OCI-LY7 (cell line): Measurements from ENCODE around the gene PPRC1.

ENCODE experiments used
- CTCF ChIP-seq: fragments of 200-600 bp; sonication (generic); conservative IDR thresholded peaks from 2 replicates; pipeline ENCODE4 v1.5.1; 2014; ENCODE audit warnings: mild to moderate bottlenecking, antibody characterized with exemption, low read length, moderate library complexity, mixed read lengths
- EZH2phosphoT487 ChIP-seq: fragments of 200-600 bp; sonication (generic); IDR thresholded peaks from 2 replicates; pipeline ENCODE4 v1.6.1; 2018; ENCODE audit warnings: low read depth, borderline replicate concordance, mild to moderate bottlenecking, mixed run types, antibody characterized with exemption, low read length, moderate library complexity, mixed read lengths

GRCh38 chr10:102154466-102155116 lies 21.8 kb downstream of the PPRC1 start:
- TF ChIP-seq CTCF = no peak
- no peak for TF ChIP-seq EZH2phosphoT487
